WI38 (cell line): ENCODE results near the gene BIRC7.

Experiments used
- H3K4me3 ChIP-seq: 2 replicates; pipeline ENCODE4 v1.5.1; 2011; ENCODE audit warnings: low read depth, mild to moderate bottlenecking, control low read depth, low read length
- CTCF ChIP-seq: IDR thresholded peaks from 2 replicates; pipeline ENCODE4 v1.5.1; 2012; ENCODE audit warnings: low read depth, mild to moderate bottlenecking, control low read depth, low read length

BIRC7 gene

GRCh38 chr20:63242736-63243135 is 7.0 kb downstream of the BIRC7 start:
- H3K4me3 ChIP-seq, result no peak overlapping the region
- TF ChIP-seq CTCF, result no peak

GRCh38 chr20:63243604-63244247 is 8.0 kb downstream of the BIRC7 start:
- no peak for TF ChIP-seq CTCF
- H3K4me3 ChIP-seq, result no peak overlapping the region

DNA sequence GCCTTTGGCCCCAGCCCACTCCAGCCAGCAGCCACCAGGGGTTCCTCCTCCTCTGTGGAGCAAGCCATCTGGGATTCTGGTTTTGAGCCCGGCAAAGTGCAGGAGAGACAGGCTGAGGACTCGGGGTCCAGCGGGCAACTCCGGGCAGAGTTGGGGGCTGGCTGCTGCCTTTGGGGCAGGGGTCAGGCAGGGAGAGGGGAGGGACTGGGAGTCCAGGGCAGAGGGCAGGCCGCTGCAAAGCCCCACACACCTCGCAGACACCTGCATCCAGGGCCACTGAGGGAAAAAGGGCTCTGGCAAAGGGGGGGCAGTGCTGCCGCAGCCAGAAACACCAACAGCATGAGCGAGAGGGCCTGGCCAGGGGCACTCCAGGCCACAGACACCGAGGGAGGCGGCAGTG is 8.8 kb downstream of the BIRC7 start:
- TF ChIP-seq CTCF, result no peak
- H3K4me3 ChIP-seq, result no peak overlapping the region

DNA sequence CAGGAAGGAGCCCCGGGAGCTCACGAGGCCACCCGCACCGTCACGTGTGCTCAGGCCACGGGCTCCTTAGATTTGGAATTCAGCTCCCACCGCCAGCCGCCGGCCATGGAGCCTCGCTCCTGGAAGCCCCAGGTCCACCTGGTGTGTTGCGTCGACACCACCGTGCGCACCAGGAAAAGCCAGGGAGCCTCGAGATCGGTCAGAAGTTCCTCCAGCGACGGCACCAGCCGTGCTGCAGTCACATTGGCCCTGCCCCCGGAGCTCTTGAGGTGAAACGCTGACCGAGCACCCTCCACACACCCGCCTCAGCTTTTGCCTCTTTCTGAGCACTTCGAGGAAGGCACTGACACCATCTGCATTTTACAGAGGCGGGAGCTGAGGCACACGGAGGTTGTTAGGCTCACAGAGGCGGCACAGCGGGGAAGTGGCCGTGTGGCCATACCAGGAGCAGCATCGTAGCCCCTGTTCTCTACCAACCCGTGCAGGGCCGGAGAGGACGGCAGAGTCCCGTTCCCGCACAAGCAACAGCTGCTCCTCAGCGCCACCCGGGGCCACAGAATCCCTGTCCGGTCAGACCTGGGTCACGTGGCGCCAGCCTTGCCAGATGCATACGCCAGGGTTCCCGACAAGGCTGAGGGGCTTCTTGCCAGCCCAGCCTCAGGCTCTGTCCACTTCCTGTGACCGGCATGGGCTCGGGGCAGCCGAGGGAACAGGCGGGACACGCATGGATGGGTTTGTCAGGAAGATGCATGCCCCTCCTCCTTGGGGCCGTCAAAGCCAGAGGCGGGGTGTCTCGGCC is 11.0 kb downstream of the BIRC7 start:
- TF ChIP-seq CTCF, result no peak
- H3K4me3 ChIP-seq, result no peak overlapping the region

GRCh38 chr20:63247671-63248228 is 12.0 kb downstream of the BIRC7 start:
- TF ChIP-seq CTCF, result no peak
- no peak overlapping the region for H3K4me3 ChIP-seq

DNA sequence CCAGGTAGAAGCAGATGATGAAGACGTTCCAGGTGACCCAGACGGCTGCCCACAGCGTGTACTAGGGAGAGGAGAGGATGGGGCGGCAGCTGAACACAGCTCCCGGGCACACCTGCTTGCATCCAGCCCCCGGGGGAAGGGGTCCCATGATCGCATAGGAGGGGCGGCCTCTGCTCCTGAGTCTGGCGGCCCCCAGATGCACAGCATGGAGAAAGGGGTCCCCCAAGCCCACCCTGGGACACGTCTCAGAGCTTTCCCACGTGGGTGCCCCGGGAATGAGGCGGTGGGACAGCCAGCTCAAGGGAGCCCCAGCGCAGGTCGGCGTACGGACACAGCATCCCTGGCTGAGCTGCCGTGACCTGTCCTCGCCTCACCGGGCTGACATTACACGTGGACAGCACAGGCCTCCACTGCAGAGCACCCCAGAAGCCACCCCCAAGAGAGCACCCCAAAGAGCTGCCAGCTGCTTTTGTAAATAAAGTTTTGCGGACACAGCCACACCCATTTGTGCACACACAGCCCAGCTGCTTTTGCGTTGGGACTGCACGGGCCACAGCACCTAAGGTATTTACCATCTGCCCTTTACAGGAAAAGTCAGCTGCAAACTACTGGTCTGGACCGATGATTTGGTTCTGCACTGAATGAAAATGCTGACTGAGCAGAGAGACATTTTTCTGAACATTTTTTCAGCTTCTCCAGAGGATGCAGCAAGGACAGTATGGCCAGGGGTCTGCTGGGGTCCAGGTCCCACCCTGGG is 13.3 kb downstream of the BIRC7 start:
- no peak overlapping the region for H3K4me3 ChIP-seq
- TF ChIP-seq CTCF, result no peak
